KBM-7 (cell line): ENCODE results near the gene ZNF724.
"Not testable (repeated sequence)": the region's sequence is repeated elsewhere in the genome, so short reads cannot be mapped to it uniquely, and the experiment has no call there.

Experiments
- DNase-seq: peaks from one replicate; pipeline ENCODE4 v3.0.0-alpha.2; 2015
- in situ Hi-C: fragments of 300-500 bp; cut with MboI; formaldehyde crosslinking; loops from 2 replicates; pipeline ENCODE4 v1.14.3; 2020; ENCODE audit warnings: low sequenced_read_pairs, low pct_unique_long_range_greater_than_20kb, mixed read lengths

Gene ZNF724

DNA sequence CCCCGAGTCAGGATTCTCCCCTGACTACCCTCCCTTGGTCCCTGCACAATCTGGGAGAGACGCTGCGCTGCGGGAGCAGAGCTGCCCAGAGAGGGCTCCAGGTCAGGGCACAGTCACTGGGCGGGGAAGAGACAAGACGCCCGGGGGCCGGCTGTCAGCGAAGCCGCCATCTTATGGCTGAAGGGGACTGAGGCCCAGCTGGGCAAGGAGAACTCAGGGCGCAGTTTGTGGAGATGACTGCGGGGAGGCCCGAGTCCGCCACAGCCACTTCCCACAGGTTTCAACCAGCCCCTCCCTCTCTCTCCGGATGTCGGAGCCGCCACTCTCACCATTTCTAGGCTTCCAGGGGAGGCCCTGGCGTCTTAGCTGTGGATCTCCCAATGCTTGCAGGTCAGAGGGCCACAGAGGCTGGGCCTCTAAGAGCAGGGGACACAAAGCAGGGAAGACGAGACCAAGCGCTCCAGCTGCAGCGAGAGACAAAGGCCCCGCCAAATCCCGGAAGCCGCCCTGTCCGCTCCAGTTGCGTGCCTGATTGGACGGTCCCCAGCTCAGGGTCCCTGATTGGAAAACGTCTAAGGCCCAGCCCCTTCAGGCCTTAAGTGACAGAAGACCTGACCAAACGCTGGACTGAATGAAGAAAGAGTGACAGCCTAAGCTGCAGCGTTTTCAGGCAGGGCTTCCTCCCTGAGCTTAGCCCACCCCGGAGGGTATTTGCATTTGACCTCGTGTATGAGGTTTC lies at the start of gene ZNF724:
ZNF724 (minus strand) TSS at position 484 of the 739 bp plus-strand sequence; CDS start at position 332, 152 bp downstream.
- in situ Hi-C loops = no loop called here
- DNase-seq = peak; percentile 99

DNA sequence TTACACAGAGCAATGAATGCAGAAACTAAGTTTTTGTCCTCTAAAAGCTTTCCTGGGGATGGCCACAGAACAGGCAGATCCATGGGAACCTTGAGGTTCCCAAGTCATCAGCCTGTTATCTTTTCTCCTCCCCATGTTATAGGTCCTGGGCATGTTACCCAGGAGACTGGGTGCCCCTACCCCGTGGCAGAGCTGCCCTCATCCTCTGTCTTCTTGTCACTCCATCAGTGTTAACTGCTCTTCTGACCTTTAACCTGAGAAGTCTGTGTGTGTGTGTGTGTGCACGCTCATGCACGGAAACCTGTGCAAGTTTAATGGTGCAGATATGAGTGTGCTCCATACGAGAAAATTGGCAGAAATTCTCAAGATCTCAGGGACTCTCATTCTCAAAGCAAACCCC lies 43.9 kb upstream of the ZNF724 start:
- DNase-seq = no peak
- in situ Hi-C loops = no loop called here

GRCh38 chr19:23289966-23290365 lies 39.8 kb upstream of the ZNF724 start:
- DNase-seq, in situ Hi-C loops: not testable (repeated sequence)

GRCh38 chr19:23287620-23288019 lies 37.4 kb upstream of the ZNF724 start:
- in situ Hi-C loops = no loop called here
- no peak for DNase-seq

GRCh38 chr19:23286477-23286876 lies 36.3 kb upstream of the ZNF724 start:
- in situ Hi-C loops = no loop called here
- DNase-seq = peak; percentile 20

DNA sequence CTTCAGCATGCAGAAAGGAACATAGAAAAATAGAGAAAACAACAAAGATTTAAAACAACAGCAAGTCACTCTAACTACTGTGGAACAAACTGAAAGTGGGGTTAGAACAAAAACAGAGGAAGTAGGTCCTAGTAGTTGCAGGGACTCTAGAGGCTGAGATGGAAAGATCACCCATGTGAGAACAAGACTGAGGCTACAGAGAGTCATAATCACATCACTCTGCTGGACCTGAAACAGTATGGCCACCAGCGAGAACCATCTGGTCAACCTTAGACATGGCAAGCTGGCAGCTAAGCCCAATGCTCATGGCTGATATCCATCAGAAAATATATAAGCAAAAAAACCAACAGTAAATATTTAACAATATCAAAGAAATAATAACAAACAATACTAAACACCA lies 35.8 kb upstream of the ZNF724 start:
- in situ Hi-C loops = no loop called here
- no peak for DNase-seq

- DNase-seq, in situ Hi-C loops: not testable (repeated sequence)
These were observed 35.1 kb upstream of the ZNF724 start for GRCh38 chr19:23285326-23285725.

- DNase-seq = peak; percentile 59
- in situ Hi-C loops = no loop called here
These were observed 33.7 kb upstream of the ZNF724 start for GRCh38 chr19:23283925-23284324.

DNA sequence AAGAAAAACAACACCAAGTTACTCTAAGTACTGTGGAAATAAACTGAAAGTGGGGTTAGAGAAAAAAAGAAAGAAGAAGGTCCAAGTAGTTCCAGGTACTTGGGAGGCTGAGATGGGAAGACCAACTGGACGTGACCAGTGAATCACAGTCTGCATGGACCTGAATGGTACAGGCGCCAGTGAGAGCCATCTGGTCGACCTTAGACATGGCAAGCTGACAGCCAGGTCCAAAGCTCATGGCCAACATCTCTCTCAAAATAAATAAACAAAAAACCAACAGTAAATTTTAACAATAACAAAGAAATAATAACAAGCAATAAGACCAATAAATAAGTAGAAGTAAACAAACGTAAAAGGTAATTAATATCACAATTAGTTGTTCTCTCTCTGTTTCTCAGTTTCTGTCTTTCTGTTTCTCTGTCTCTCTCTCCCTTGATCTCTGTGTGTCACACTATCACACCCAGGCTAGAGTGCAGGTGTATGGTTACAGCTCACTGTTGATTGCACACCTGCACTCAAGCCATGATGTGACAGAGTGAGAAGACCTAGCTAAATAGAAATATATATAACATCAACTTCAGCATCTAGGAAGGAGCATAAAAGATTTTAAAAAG lies 31.6 kb upstream of the ZNF724 start:
- DNase-seq = no peak
- in situ Hi-C loops = no loop called here

DNA sequence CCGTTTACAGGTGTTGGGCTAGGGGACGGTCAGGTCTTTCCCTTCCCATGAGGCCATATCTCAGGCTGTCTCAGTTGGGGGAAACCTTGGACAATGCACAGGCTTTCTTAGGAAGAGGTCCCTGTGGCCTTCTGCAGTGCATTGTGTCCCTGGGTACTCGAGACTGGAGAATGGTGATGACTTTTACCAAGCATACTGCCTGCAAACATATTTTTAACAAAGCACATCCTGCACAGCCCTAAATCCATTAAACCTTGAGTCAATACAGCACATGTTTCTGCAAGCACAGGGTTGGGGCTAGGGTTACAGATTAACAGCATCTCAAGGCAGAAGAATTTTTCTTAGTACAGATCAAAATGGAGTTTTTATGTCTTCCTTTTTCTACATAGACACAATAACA lies 27.9 kb upstream of the ZNF724 start:
- DNase-seq, in situ Hi-C loops: not testable (repeated sequence)

DNA sequence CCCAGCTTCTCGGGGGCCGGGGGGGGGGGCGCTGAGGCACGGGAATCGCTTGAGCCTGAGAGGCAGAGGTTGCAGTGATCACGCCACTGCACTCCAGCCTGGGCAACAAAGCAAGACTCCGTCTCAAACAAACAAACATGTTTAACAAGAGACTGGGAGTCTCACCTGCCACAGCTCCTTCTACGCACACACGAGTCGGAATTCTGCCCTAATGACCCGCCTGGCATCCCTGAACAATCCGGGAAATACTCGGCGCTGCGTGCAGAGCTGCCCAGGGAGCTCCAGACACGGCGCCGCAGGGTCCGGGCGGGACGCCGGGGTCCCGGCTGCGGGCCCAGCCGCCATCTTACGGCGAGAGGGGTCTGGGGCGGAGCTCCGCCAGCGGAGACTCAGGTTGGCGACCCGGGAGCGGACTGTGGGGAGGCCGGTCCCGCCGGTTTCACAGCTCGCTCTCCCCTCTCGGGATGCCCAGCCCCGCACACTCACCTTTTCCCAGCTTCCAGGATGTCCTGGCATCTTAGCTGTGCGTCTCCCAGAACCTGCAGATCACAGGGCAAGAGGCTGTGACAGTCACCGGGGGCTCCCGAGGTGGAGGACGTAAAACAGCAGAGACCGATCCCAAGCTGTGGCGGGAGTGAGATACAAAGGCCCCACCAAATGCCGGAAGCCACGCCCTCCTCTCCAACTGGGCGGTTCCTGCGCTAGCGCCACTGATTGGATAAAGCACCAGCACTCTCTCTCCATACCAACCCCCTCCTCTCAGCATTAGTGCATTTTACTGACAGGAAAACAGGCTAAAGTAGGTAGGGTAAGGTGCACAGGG lies 23.6 kb upstream of the ZNF724 start:
- in situ Hi-C loops = no loop called here
- DNase-seq = peak; percentile 97

GRCh38 chr19:23273022-23273589 lies 22.9 kb upstream of the ZNF724 start:
- in situ Hi-C loops = no loop called here
- no peak for DNase-seq

DNA sequence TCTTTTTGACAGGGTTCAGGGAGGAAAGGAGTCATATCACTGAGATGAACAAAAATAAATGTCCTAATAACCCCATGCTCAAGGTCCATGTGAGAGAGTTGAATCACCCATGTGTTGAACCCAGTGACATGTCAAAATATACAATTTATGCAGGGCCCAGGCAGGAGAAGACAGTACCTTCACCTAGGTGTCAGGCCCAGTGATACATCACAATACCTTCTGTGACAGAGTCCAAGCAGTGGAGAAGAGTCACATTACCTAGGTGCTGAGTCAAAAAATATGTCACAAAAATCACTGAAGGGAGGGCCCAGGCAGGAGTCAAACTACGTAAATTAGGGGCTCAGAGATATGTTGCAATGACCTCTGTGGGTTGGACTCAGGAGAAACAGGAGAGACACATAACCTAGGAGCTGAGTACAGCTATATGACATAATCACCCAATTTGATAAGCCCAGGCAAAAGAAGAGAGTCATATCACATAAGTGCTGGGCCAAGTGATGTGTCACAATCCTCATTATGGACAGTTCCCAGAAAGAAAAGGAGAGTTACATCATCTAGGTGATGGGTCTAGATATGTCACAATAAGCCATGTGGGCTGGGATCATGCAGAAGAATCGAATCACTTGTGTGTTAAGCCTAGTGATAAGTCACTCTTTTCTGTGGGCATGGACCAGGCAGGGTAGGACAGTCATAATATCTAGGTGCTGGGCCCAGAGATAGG lies 13.8 kb upstream of the ZNF724 start:
- in situ Hi-C loops = no loop called here
- no peak for DNase-seq

- no peak for DNase-seq
- in situ Hi-C loops = no loop called here
These were observed 13.2 kb upstream of the ZNF724 start for GRCh38 chr19:23263396-23263795.

GRCh38 chr19:23262920-23263319 lies 12.7 kb upstream of the ZNF724 start:
- no peak for DNase-seq
- in situ Hi-C loops = no loop called here

- DNase-seq = no peak
- in situ Hi-C loops = no loop called here
These were observed 11.4 kb upstream of the ZNF724 start for GRCh38 chr19:23261496-23262020.

DNA sequence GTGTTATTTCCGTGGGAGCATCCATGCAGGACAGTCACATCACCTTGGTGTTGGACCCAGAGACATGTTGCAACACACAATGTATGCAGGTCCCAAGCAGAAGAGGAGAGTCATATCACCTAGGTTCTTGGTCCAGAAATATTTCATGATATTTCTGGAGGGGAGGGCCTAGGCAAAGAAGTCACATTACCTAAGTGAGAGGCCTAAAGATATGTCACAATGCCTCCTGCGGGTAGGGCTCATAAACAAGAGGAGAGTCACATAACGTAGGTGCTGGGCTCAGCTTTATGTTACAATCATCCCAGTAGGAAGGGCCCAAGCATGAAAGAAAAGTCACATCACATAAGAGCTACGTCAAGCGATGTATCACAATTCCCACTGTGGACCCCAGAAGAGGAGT lies 10.8 kb upstream of the ZNF724 start:
- in situ Hi-C loops = no loop called here
- no peak for DNase-seq

DNA sequence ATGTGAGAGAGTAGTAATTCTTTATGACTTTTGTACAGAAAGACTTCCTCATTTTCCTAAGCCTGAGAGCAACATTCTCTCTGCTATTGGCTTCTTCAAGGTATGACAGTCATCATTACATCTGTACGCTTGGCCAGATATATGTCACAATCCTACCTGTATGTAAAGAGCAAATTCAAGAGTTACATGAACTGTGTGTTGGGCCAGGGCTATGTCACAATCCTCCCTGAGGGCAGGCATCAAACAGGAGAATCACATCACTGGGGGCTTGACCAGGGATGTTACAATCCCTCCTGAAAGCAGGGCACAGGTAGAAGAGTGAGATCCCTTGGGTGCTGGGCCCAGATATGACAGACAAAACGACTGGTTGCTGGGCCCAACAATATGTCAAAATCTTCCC lies 9.8 kb upstream of the ZNF724 start:
- in situ Hi-C loops = no loop called here
- DNase-seq = no peak

DNA sequence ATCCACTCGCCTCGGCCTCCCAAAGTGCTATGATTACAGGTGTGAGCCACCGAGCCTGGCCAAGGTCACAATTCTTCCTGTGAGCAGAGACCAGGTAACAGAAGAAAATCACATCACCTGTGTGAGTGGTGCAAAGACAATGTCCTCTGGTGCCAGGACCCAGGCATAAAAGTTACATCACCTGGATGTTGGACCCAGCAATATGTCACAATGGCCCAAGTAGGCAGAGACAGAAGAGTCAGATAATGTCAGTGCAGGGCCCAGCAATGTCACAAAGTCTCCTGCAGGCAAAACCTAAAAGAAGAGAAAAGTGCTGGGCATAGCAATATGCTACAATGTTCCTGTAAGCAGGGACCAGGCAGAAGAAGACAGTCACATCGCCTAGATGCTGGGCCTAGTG lies 5.5 kb upstream of the ZNF724 start:
- in situ Hi-C loops = no loop called here
- no peak for DNase-seq
